Neural progenitor cell (in vitro differentiated cells): ENCODE results near the gene ELMO1. TPM values are rescaled to one million over a fixed set of nuclear protein-coding genes. Genes with fewer than 3 reads are reported as not detected.

ENCODE experiments used
- DNase-seq: peaks from one replicate; pipeline ENCODE4 v3.0.0-alpha.2; 2016; ENCODE audit warnings: low spot score
- H2AFZ ChIP-seq: fragments of 200-600 bp; sonication (generic); replicated peaks from 2 replicates; pipeline ENCODE4 v1.6.1; 2016; ENCODE audit warnings: antibody characterized with exemption
- H3F3A ChIP-seq: fragments of 200-600 bp; sonication (generic); 2 replicates; pipeline ENCODE4 v1.6.1; 2016; ENCODE audit warnings: antibody characterized with exemption, low read depth
- H3K27ac ChIP-seq: fragments of 200-600 bp; sonication (generic); 2 replicates; pipeline ENCODE4 v1.5.1; 2016; ENCODE audit warnings: mild to moderate bottlenecking
- H3K27me3 ChIP-seq: fragments of 200-600 bp; sonication (generic); 2 replicates; pipeline ENCODE4 v1.6.1; 2016; ENCODE audit warnings: mild to moderate bottlenecking, moderate library complexity
- H3K36me3 ChIP-seq: fragments of 200-600 bp; sonication (generic); 2 replicates; pipeline ENCODE4 v1.5.1; 2016
- H3K4me1 ChIP-seq: fragments of 200-600 bp; sonication (generic); 2 replicates; pipeline ENCODE4 v1.6.1; 2016; ENCODE audit warnings: mixed run types
- H3K4me2 ChIP-seq: fragments of 200-600 bp; sonication (generic); 2 replicates; pipeline ENCODE4 v1.6.1; 2016
- H3K4me3 ChIP-seq: fragments of 200-600 bp; sonication (generic); 2 replicates; pipeline ENCODE4 v1.5.1; 2016
- H3K79me2 ChIP-seq: fragments of 200-600 bp; sonication (generic); 2 replicates; pipeline ENCODE4 v1.6.1; 2016; ENCODE audit warnings: low read depth
- H3K9ac ChIP-seq: fragments of 200-600 bp; sonication (generic); 2 replicates; pipeline ENCODE4 v1.6.1; 2016
- H3K9me3 ChIP-seq: fragments of 200-600 bp; sonication (generic); 2 replicates; pipeline ENCODE4 v1.5.1; 2016; ENCODE audit warnings: low read depth
- H4K20me1 ChIP-seq: fragments of 200-600 bp; sonication (generic); 2 replicates; pipeline ENCODE4 v1.6.1; 2016; ENCODE audit warnings: low read depth
- H3K27ac Mint-ChIP-seq: 3 replicates; pipeline ENCODE4 v1.8.0; 2021; ENCODE audit warnings: mixed read lengths
- H3K27me3 Mint-ChIP-seq: 2 replicates; pipeline ENCODE4 v1.8.0; 2022; ENCODE audit warnings: low read depth, mild to moderate bottlenecking, inconsistent platforms, moderate library complexity, mixed read lengths; ENCODE audit not compliant: insufficient read depth
- H3K36me3 Mint-ChIP-seq: 3 replicates; pipeline ENCODE4 v1.8.0; 2021; ENCODE audit warnings: mixed read lengths
- H3K4me1 Mint-ChIP-seq: 3 replicates; pipeline ENCODE4 v1.8.0; 2021; ENCODE audit warnings: mixed read lengths
- H3K4me3 Mint-ChIP-seq: 3 replicates; pipeline ENCODE4 v1.8.0; 2021; ENCODE audit warnings: mild to moderate bottlenecking, moderate library complexity, mixed read lengths
- H3K9me3 Mint-ChIP-seq: 3 replicates; pipeline ENCODE4 v1.8.0; 2020; ENCODE audit warnings: mixed read lengths
- CTCF ChIP-seq: fragments of 200-600 bp; sonication (generic); IDR thresholded peaks from 2 replicates; pipeline ENCODE4 v1.5.1; 2017; ENCODE audit warnings: antibody characterized with exemption, mild to moderate bottlenecking
- EZH2 ChIP-seq: fragments of 200-600 bp; sonication (generic); IDR thresholded peaks from 2 replicates; pipeline ENCODE4 v1.6.1; 2017; ENCODE audit warnings: antibody characterized with exemption, mild to moderate bottlenecking, moderate library complexity
- EZH2phosphoT487 ChIP-seq: fragments of 200-600 bp; sonication (generic); IDR thresholded peaks from 2 replicates; pipeline ENCODE4 v1.6.1; 2017; ENCODE audit warnings: antibody characterized with exemption
- total RNA-seq: library from RNA; depleted of rRNA; stranded (reverse); fragments of >200 nt; gene quantifications from 2 replicates; pipeline ENCODE4 v1.2.3, GENCODE V29; 2015; ENCODE audit warnings: low replicate concordance

The ELMO1 gene
- total RNA-seq, 1 donor from 2014 or later = 22.0 TPM

- H3K27me3 ChIP-seq = no peaks in the 10 kb centered on the region
- no peak overlapping the region for H3K4me2 ChIP-seq
- no peak overlapping the region for H3K9ac ChIP-seq
- H3K9me3 ChIP-seq = no peaks in the 10 kb centered on the region
- no peak overlapping the region for H3K4me3 ChIP-seq
- Mint-ChIP-seq H3K4me3 (no peak overlapping the region), H3K36me3 (peaks cover 2% of the 10 kb centered on the region), H3K4me1 (peaks cover 13% of the 10 kb centered on the region), H3K27ac (no peak overlapping the region), H3K27me3 (peaks cover 3% of the 10 kb centered on the region), H3K9me3 (no peaks in the 10 kb centered on the region)
- H3K36me3 ChIP-seq = no peaks in the 10 kb centered on the region
- H3K27ac ChIP-seq = no peak overlapping the region
- DNase-seq = no peak
- no peak overlapping the region for H2AFZ ChIP-seq
- no peaks in the 10 kb centered on the region for H3K4me1 ChIP-seq
- H4K20me1 ChIP-seq = no peaks in the 10 kb centered on the region
- TF ChIP-seq CTCF = no peak
- no peak for TF ChIP-seq EZH2
- no peak for TF ChIP-seq EZH2phosphoT487
- H3K79me2 ChIP-seq = no peaks in the 10 kb centered on the region
- H3F3A ChIP-seq = no peaks in the 10 kb centered on the region
Measured at GRCh38 chr7:37205451-37205850, 243.2 kb downstream of the ELMO1 start.

GRCh38 chr7:37201876-37202198 is 246.8 kb downstream of the ELMO1 start:
- H3K27me3 ChIP-seq = no peaks in the 10 kb centered on the region
- Mint-ChIP-seq H3K4me1 (peaks cover 11% of the 10 kb centered on the region), H3K4me3 (no peak overlapping the region), H3K27ac (no peak overlapping the region), H3K9me3 (no peaks in the 10 kb centered on the region), H3K36me3 (peaks cover 2% of the 10 kb centered on the region), H3K27me3 (peaks cover 3% of the 10 kb centered on the region)
- no peaks in the 10 kb centered on the region for H3K4me1 ChIP-seq
- H3K4me3 ChIP-seq = no peak overlapping the region
- no peaks in the 10 kb centered on the region for H3K9me3 ChIP-seq
- no peak for DNase-seq
- no peak overlapping the region for H3K27ac ChIP-seq
- H3K9ac ChIP-seq = no peak overlapping the region
- H3F3A ChIP-seq = no peaks in the 10 kb centered on the region
- H4K20me1 ChIP-seq = no peaks in the 10 kb centered on the region
- H3K36me3 ChIP-seq = no peaks in the 10 kb centered on the region
- no peaks in the 10 kb centered on the region for H3K79me2 ChIP-seq
- H3K4me2 ChIP-seq = no peak overlapping the region
- H2AFZ ChIP-seq = no peak overlapping the region
- no peak for TF ChIP-seq EZH2
- no peak for TF ChIP-seq CTCF

GRCh38 chr7:37201003-37201875 is 247.4 kb downstream of the ELMO1 start:
- H3K9me3 Mint-ChIP-seq = no peaks in the 10 kb centered on the region
- no peak overlapping the region for H3K4me3 ChIP-seq
- no peak overlapping the region for H2AFZ ChIP-seq
- no peaks in the 10 kb centered on the region for H3K36me3 ChIP-seq
- no peak overlapping the region for H3K4me3 Mint-ChIP-seq
- H3K79me2 ChIP-seq = no peaks in the 10 kb centered on the region
- H3K9me3 ChIP-seq = no peaks in the 10 kb centered on the region
- H3K27me3 ChIP-seq = no peaks in the 10 kb centered on the region
- H3F3A ChIP-seq = no peaks in the 10 kb centered on the region
- no peak overlapping the region for H3K4me2 ChIP-seq
- H3K4me1 Mint-ChIP-seq = peaks cover 11% of the 10 kb centered on the region
- peak; percentile 96 for TF ChIP-seq CTCF
- TF ChIP-seq EZH2 = no peak
- no peak for TF ChIP-seq EZH2phosphoT487
- no peaks in the 10 kb centered on the region for H3K4me1 ChIP-seq
- no peaks in the 10 kb centered on the region for H4K20me1 ChIP-seq
- H3K27ac ChIP-seq = no peak overlapping the region
- no peak overlapping the region for H3K9ac ChIP-seq
- peak; percentile 91 for DNase-seq
- peaks cover 3% of the 10 kb centered on the region for H3K27me3 Mint-ChIP-seq
- no peak overlapping the region for H3K27ac Mint-ChIP-seq
- H3K36me3 Mint-ChIP-seq = peaks cover 2% of the 10 kb centered on the region
